Fibroblast of mammary gland (primary cell): Measurements from ENCODE around the gene RAB13.

Experiments used
- DNase-seq: peaks from one replicate; pipeline ENCODE4 v3.0.0-alpha.2; 2010; ENCODE audit warnings: low read depth
- H3K4me3 ChIP-seq: 2 replicates; pipeline ENCODE4 v1.5.1; 2011; ENCODE audit warnings: low read depth, mild to moderate bottlenecking, low read length, moderate library complexity; ENCODE audit not compliant: control insufficient read depth
- CTCF ChIP-seq: conservative IDR thresholded peaks from 2 replicates; pipeline ENCODE4 v1.5.1; 2011; ENCODE audit warnings: low read depth, low read length, inconsistent platforms; ENCODE audit not compliant: control insufficient read depth, insufficient read depth

RAB13 gene

GRCh38 chr1:153936011-153936802 lies 49.9 kb downstream of the RAB13 start:
- no peak for DNase-seq
- TF ChIP-seq CTCF = no peak
- H3K4me3 ChIP-seq = no peak overlapping the region

- DNase-seq = no peak
Observed at GRCh38 chr1:153934746-153935145, 51.4 kb downstream of the RAB13 start.

GRCh38 chr1:153933955-153934354 lies 52.2 kb downstream of the RAB13 start:
- DNase-seq = no peak
- TF ChIP-seq CTCF = no peak
- H3K4me3 ChIP-seq = no peak overlapping the region

More at GRCh38 chr1:153934746-153935145, 51.4 kb downstream of the RAB13 start:
- no peak for TF ChIP-seq CTCF
- H3K4me3 ChIP-seq = no peak overlapping the region

GRCh38 chr1:153933430-153933829 lies 52.7 kb downstream of the RAB13 start:
- no peak for DNase-seq
- H3K4me3 ChIP-seq = no peak overlapping the region
- TF ChIP-seq CTCF = no peak

GRCh38 chr1:153932156-153933131 lies 53.7 kb downstream of the RAB13 start:
- no peak for DNase-seq
- no peak for TF ChIP-seq CTCF
- no peak overlapping the region for H3K4me3 ChIP-seq
